H9 (cell line): ENCODE measurements around the gene MAML1. TPM values are rescaled to one million over a fixed set of nuclear protein-coding genes. Genes with fewer than 3 reads are reported as not detected.

Experiments used
- DNase-seq: peaks from one replicate; pipeline ENCODE4 v3.0.0-alpha.2; 2017
- H2AFZ ChIP-seq: one replicate; pipeline ENCODE4 v1.6.1; 2013; ENCODE audit warnings: mild to moderate bottlenecking, low read length, control low read depth, moderate library complexity
- H2AK5ac ChIP-seq: 2 replicates; pipeline ENCODE4 v1.6.1; 2013; ENCODE audit warnings: low read length, control low read depth, mixed read lengths; ENCODE audit not compliant: insufficient read length
- H2BK120ac ChIP-seq: one replicate; pipeline ENCODE4 v1.6.1; 2013; ENCODE audit warnings: low read depth, mild to moderate bottlenecking, low read length, control low read depth, inconsistent platforms; ENCODE audit not compliant: poor library complexity, severe bottlenecking
- H2BK12ac ChIP-seq: 2 replicates; pipeline ENCODE4 v1.6.1; 2013; ENCODE audit warnings: low read length, control low read depth, mixed read lengths, low read depth; ENCODE audit not compliant: insufficient read length
- H2BK15ac ChIP-seq: 2 replicates; pipeline ENCODE4 v1.6.1; 2013; ENCODE audit warnings: low read depth, low read length, control low read depth
- H2BK20ac ChIP-seq: one replicate; pipeline ENCODE4 v1.6.1; 2013; ENCODE audit warnings: low read depth, mild to moderate bottlenecking, low read length, control low read depth, inconsistent platforms; ENCODE audit not compliant: poor library complexity, severe bottlenecking
- H2BK5ac ChIP-seq: 2 replicates; pipeline ENCODE4 v1.6.1; 2013; ENCODE audit warnings: low read length, control low read depth, mixed read lengths; ENCODE audit not compliant: insufficient read length
- H3K14ac ChIP-seq: 2 replicates; pipeline ENCODE4 v1.6.1; 2013; ENCODE audit warnings: low read length, control low read depth; ENCODE audit not compliant: insufficient read depth
- H3K18ac ChIP-seq: 2 replicates; pipeline ENCODE4 v1.6.1; 2013; ENCODE audit warnings: low read depth, mild to moderate bottlenecking, mixed read lengths, low read length, control low read depth; ENCODE audit not compliant: insufficient read length
- H3K23ac ChIP-seq: 2 replicates; pipeline ENCODE4 v1.6.1; 2013; ENCODE audit warnings: low read length, control low read depth, mixed read lengths, low read depth; ENCODE audit not compliant: insufficient read length
- H3K23me2 ChIP-seq: 2 replicates; pipeline ENCODE4 v1.6.1; 2013; ENCODE audit warnings: low read depth, mild to moderate bottlenecking, mixed read lengths, low read length, control low read depth; ENCODE audit not compliant: insufficient read length, poor library complexity, severe bottlenecking
- H3K27ac ChIP-seq: 2 replicates; pipeline ENCODE4 v1.5.1; 2013; ENCODE audit warnings: low read length, control low read depth, mixed read lengths, low read depth; ENCODE audit not compliant: insufficient read length
- H3K27me3 ChIP-seq: 2 replicates; pipeline ENCODE4 v1.6.1; 2013; ENCODE audit warnings: low read length, control low read depth, inconsistent platforms; ENCODE audit not compliant: insufficient read depth
- H3K4ac ChIP-seq: 2 replicates; pipeline ENCODE4 v1.6.1; 2013; ENCODE audit warnings: low read depth, mild to moderate bottlenecking, control low read depth, inconsistent platforms, low read length, moderate library complexity
- H3K4me1 ChIP-seq: 2 replicates; pipeline ENCODE4 v1.6.1; 2013; ENCODE audit warnings: low read length, control low read depth, inconsistent platforms; ENCODE audit not compliant: insufficient read depth
- H3K4me2 ChIP-seq: 2 replicates; pipeline ENCODE4 v1.6.1; 2013; ENCODE audit warnings: low read length, control low read depth, mixed read lengths; ENCODE audit not compliant: insufficient read length, insufficient read depth
- H3K56ac ChIP-seq: 2 replicates; pipeline ENCODE4 v1.6.1; 2013; ENCODE audit warnings: low read depth, mild to moderate bottlenecking, mixed read lengths, low read length, control low read depth; ENCODE audit not compliant: insufficient read length
- H3K79me1 ChIP-seq: 2 replicates; pipeline ENCODE4 v1.6.1; 2013; ENCODE audit warnings: low read depth, mild to moderate bottlenecking, moderate library complexity, low read length, control low read depth, inconsistent platforms; ENCODE audit not compliant: insufficient read depth, poor library complexity, severe bottlenecking
- H3K79me2 ChIP-seq: 2 replicates; pipeline ENCODE4 v1.6.1; 2013; ENCODE audit warnings: low read length, control low read depth, inconsistent platforms; ENCODE audit not compliant: insufficient read depth
- H3K9ac ChIP-seq: 2 replicates; pipeline ENCODE4 v1.6.1; 2013; ENCODE audit warnings: low read length, control low read depth, mixed read lengths; ENCODE audit not compliant: insufficient read length; ENCODE audit errors: extremely low read depth
- H3K9me3 ChIP-seq: one replicate; pipeline ENCODE4 v1.6.1; 2013; ENCODE audit warnings: low read depth, low read length, inconsistent platforms; ENCODE audit not compliant: control insufficient read depth
- H3T11ph ChIP-seq: one replicate; pipeline ENCODE4 v1.6.1; 2013; ENCODE audit warnings: mild to moderate bottlenecking, low read length, control low read depth, inconsistent platforms
- H4K20me1 ChIP-seq: one replicate; pipeline ENCODE4 v1.6.1; 2013; ENCODE audit not compliant: control insufficient read depth, insufficient read length, insufficient read depth
- H4K5ac ChIP-seq: 2 replicates; pipeline ENCODE4 v1.6.1; 2013; ENCODE audit warnings: low read depth, mild to moderate bottlenecking, mixed read lengths, low read length, control low read depth; ENCODE audit not compliant: insufficient read length
- H4K8ac ChIP-seq: replicated peaks from 2 replicates; pipeline ENCODE4 v1.6.1; 2013; ENCODE audit warnings: low read length, control low read depth, mixed read lengths, low read depth; ENCODE audit not compliant: insufficient read length
- H4K91ac ChIP-seq: 2 replicates; pipeline ENCODE4 v1.6.1; 2013; ENCODE audit warnings: low read depth, mild to moderate bottlenecking, moderate library complexity, mixed read lengths, low read length, control low read depth; ENCODE audit not compliant: insufficient read length
- H3K27ac Mint-ChIP-seq, 3 experiments: 2 replicates in 2 of 3; 3 replicates in 1 of 3; pipeline ENCODE4 v1.8.0; 2020 to 2021; ENCODE audit warnings: mixed read lengths in 3 of 3, mild to moderate bottlenecking in 1 of 3, moderate library complexity in 1 of 3
- H3K27me3 Mint-ChIP-seq: 2 replicates; pipeline ENCODE4 v1.8.0; 2021; ENCODE audit warnings: low read depth, mild to moderate bottlenecking, moderate library complexity, mixed read lengths
- H3K36me3 Mint-ChIP-seq, 3 experiments: 2 replicates in 2 of 3; 3 replicates in 1 of 3; pipeline ENCODE4 v1.8.0; 2020 to 2021; ENCODE audit warnings: low read depth in 3 of 3, mixed read lengths in 3 of 3; ENCODE audit not compliant: insufficient read depth in 1 of 3
- H3K4me1 Mint-ChIP-seq, 2 experiments: 2 replicates each; pipeline ENCODE4 v1.8.0; 2020; ENCODE audit warnings: mixed read lengths in 2 of 2
- H3K4me3 Mint-ChIP-seq, 2 experiments: 2 replicates in 1 of 2; 3 replicates in 1 of 2; pipeline ENCODE4 v1.8.0; 2020 to 2021; ENCODE audit warnings: mild to moderate bottlenecking in 2 of 2, mixed read lengths in 2 of 2, moderate library complexity in 1 of 2
- H3K9me3 Mint-ChIP-seq, 2 experiments: 2 replicates in 1 of 2; 3 replicates in 1 of 2; pipeline ENCODE4 v1.8.0; 2020; ENCODE audit warnings: mild to moderate bottlenecking in 2 of 2, mixed read lengths in 2 of 2, moderate library complexity in 1 of 2
- WGBS: extraction: QIAGEN DNeasy Blood & Tissue Kit; methylation state at CpG from one replicate; pipeline ENCODE4 v1.1.7; 2013; ENCODE audit warnings: missing lambda C conversion rate, low lambda C conversion rate, mixed read lengths; ENCODE audit not compliant: insufficient read length; ENCODE audit errors: extremely low coverage; 5-methylcytosine and 5-hydroxymethylcytosine counted together
- total RNA-seq: library from RNA; stranded (reverse); gene quantifications from 2 replicates; pipeline ENCODE4 v1.2.1, GENCODE V29; 2021
- TF ChIP-seq, protein P1 (sequence below): fragments of 200-600 bp; sonication (generic); conservative IDR thresholded peaks from 3 replicates; pipeline ENCODE4 v1.8.0; 2021; ENCODE audit warnings: antibody characterized with exemption, mild to moderate bottlenecking

MAML1 gene
- total RNA-seq, 1 experiment from 2014 or later: 50.8 TPM

DNA sequence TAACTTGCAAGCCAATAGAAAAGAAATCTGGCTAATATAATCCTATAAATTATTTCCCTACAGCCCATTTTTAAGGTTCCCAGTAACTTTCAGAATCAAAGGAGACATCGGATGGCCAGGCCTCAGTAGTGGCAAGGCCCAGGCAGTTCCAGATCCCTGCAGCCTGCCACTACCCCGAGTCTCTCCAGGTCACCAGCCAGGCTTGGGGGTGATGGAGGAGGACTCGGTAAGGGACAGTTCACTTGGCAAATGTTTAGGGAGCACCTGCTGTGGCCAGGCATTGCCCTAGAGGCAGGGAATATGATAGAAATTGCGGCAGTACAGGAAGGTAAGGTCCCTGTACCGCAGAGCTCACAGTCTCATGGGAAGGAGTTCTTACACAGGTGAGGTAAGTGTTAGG lies 46.0 kb downstream of the MAML1 start:
- Histone ChIP-seq H3K23me2 (no peaks in the 10 kb centered on the region), H3K4me1 (no peaks in the 10 kb centered on the region), H2BK12ac (no peak overlapping the region), H3K23ac (no peak overlapping the region), H3K4ac (no peak overlapping the region), H3K79me1 (no peaks in the 10 kb centered on the region), H2BK20ac (no peak overlapping the region), H4K5ac (no peak overlapping the region), H2AFZ (no peak overlapping the region), H2BK120ac (no peak overlapping the region), H3K9me3 (no peaks in the 10 kb centered on the region), H3K18ac (no peak overlapping the region), H2AK5ac (no peak overlapping the region), H2BK15ac (no peak overlapping the region), H3K27ac (no peak overlapping the region), H3K4me2 (no peak overlapping the region), H3K79me2 (no peaks in the 10 kb centered on the region), H3K56ac (no peak overlapping the region), H4K91ac (no peak overlapping the region), H3K9ac (no peak overlapping the region), H3K27me3 (no peaks in the 10 kb centered on the region), H3T11ph (no peak overlapping the region), H3K14ac (no peak overlapping the region), H4K8ac (no peak overlapping the region), H2BK5ac (no peak overlapping the region), H4K20me1 (no peaks in the 10 kb centered on the region)
- Mint-ChIP-seq H3K4me3 (no peak overlapping the region), H3K4me1 (no peaks in the 10 kb centered on the region), H3K27ac (peak overlapping the region in 2 of 3 experiments; percentile 5 to 59; a peak in 2 of 7 replicates), H3K27me3 (peaks cover 2% of the 10 kb centered on the region; the same call in 1 of the 2 replicates), H3K9me3 (no peaks in the 10 kb centered on the region), H3K36me3 (peaks cover 27 to 55% (median 40%) of the 10 kb centered on the region in 3 experiments)
- no CpG with 5 or more reads among the region's 5 CpGs for WGBS
- TF ChIP-seq, protein P1, sequence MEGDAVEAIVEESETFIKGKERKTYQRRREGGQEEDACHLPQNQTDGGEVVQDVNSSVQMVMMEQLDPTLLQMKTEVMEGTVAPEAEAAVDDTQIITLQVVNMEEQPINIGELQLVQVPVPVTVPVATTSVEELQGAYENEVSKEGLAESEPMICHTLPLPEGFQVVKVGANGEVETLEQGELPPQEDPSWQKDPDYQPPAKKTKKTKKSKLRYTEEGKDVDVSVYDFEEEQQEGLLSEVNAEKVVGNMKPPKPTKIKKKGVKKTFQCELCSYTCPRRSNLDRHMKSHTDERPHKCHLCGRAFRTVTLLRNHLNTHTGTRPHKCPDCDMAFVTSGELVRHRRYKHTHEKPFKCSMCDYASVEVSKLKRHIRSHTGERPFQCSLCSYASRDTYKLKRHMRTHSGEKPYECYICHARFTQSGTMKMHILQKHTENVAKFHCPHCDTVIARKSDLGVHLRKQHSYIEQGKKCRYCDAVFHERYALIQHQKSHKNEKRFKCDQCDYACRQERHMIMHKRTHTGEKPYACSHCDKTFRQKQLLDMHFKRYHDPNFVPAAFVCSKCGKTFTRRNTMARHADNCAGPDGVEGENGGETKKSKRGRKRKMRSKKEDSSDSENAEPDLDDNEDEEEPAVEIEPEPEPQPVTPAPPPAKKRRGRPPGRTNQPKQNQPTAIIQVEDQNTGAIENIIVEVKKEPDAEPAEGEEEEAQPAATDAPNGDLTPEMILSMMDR: no peak
- DNase-seq: no peak
